ENCODE results near the gene PFKM. TPM values are rescaled to one million over a fixed set of nuclear protein-coding genes. Genes with fewer than 3 reads are reported as not detected.

The PFKM gene
- total RNA-seq, 1 donor: 64.8 TPM

- Histone ChIP-seq H3K4me1 (ENCODE audit: insufficient read depth, low read length) (peaks cover 3% of the 10 kb centered on the region), H3K79me2 (ENCODE audit: insufficient read depth, low read length) (no peaks in the 10 kb centered on the region), H3K9me3 (ENCODE audit: low read depth, low read length) (no peaks in the 10 kb centered on the region), H2AFZ (ENCODE audit: low read length) (no peak overlapping the region), H3K27me3 (ENCODE audit: insufficient read depth, low read length) (peaks cover 67% of the 10 kb centered on the region), H3K4me2 (ENCODE audit: insufficient read depth, low read length) (no peak overlapping the region), H3K4me3 (ENCODE audit: insufficient read depth, low read length) (no peak overlapping the region), H3K36me3 (ENCODE audit: insufficient read depth, low read length) (no peaks in the 10 kb centered on the region), H3K27ac (ENCODE audit: low read depth, low read length) (no peak overlapping the region), H4K20me1 (ENCODE audit: insufficient read depth, low read length) (no peaks in the 10 kb centered on the region)
- TF ChIP-seq, protein P1, sequence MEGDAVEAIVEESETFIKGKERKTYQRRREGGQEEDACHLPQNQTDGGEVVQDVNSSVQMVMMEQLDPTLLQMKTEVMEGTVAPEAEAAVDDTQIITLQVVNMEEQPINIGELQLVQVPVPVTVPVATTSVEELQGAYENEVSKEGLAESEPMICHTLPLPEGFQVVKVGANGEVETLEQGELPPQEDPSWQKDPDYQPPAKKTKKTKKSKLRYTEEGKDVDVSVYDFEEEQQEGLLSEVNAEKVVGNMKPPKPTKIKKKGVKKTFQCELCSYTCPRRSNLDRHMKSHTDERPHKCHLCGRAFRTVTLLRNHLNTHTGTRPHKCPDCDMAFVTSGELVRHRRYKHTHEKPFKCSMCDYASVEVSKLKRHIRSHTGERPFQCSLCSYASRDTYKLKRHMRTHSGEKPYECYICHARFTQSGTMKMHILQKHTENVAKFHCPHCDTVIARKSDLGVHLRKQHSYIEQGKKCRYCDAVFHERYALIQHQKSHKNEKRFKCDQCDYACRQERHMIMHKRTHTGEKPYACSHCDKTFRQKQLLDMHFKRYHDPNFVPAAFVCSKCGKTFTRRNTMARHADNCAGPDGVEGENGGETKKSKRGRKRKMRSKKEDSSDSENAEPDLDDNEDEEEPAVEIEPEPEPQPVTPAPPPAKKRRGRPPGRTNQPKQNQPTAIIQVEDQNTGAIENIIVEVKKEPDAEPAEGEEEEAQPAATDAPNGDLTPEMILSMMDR (IDR thresholded peaks at IDR 0.05; ENCODE audit: extremely low read depth, low read depth, low read length): no peak
- no peak for DNase-seq (ENCODE audit: insufficient read length, low spot score, missing footprints)
These were observed 61.3 kb downstream of the PFKM start for GRCh38 chr12:48180424-48180823.

DNA sequence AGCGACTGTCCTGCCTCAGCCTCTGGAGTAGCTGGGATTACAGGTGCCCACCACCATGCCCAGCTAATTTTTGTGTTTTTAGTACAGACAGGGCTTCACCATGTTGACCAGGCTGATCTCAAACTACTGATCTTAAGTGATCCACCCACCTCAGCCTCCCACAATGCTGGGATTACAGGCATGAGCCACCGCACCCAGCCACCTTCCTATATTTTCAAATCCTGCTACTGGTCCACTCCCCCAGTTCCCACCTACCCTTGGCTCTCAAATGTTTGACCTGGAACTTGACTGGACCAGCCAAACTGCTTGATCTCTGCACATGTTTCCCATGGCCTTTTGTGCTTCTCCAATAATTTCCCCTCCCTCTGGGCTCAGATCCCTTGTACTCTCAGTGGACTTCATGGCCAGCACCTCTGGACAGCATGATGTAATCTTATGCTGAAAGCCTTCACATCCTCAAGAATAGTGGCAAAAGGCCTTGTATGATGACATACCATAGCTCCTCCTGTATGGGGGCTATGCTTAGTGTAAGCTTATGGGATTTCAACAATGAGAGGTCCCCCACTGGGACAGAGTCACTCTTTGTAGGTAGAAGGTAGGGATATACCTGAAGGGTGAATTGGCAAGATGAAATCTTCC is 61.8 kb downstream of the PFKM start:
- Histone ChIP-seq H3K9me3 (ENCODE audit: low read depth, low read length) (no peaks in the 10 kb centered on the region), H3K79me2 (ENCODE audit: insufficient read depth, low read length) (no peaks in the 10 kb centered on the region), H3K4me2 (ENCODE audit: insufficient read depth, low read length) (no peak overlapping the region), H3K4me3 (ENCODE audit: insufficient read depth, low read length) (no peak overlapping the region), H3K27ac (ENCODE audit: low read depth, low read length) (no peak overlapping the region), H3K36me3 (ENCODE audit: insufficient read depth, low read length) (no peaks in the 10 kb centered on the region), H4K20me1 (ENCODE audit: insufficient read depth, low read length) (no peaks in the 10 kb centered on the region), H3K27me3 (ENCODE audit: insufficient read depth, low read length) (peaks cover 68% of the 10 kb centered on the region), H3K4me1 (ENCODE audit: insufficient read depth, low read length) (peaks cover 3% of the 10 kb centered on the region), H2AFZ (ENCODE audit: low read length) (no peak overlapping the region)
- TF ChIP-seq, protein P1 (IDR thresholded peaks at IDR 0.05; ENCODE audit: extremely low read depth, low read depth, low read length): no peak
- DNase-seq (ENCODE audit: insufficient read length, low spot score, missing footprints): no peak

GRCh38 chr12:48182631-48183030 is 63.5 kb downstream of the PFKM start:
- peak overlapping the region; percentile 78 for H3K4me3 ChIP-seq (ENCODE audit: insufficient read depth, low read length)
- TF ChIP-seq, protein P1 (IDR thresholded peaks at IDR 0.05; ENCODE audit: extremely low read depth, low read depth, low read length): no peak
- H3K79me2 ChIP-seq (ENCODE audit: insufficient read depth, low read length): no peaks in the 10 kb centered on the region
- H3K36me3 ChIP-seq (ENCODE audit: insufficient read depth, low read length): no peaks in the 10 kb centered on the region
- peaks cover 57% of the 10 kb centered on the region for H3K27me3 ChIP-seq (ENCODE audit: insufficient read depth, low read length)
- peaks cover 3% of the 10 kb centered on the region for H3K4me1 ChIP-seq (ENCODE audit: insufficient read depth, low read length)
- no peaks in the 10 kb centered on the region for H4K20me1 ChIP-seq (ENCODE audit: insufficient read depth, low read length)
- H3K9me3 ChIP-seq (ENCODE audit: low read depth, low read length): no peaks in the 10 kb centered on the region
- no peak for DNase-seq (ENCODE audit: insufficient read length, low spot score, missing footprints)
- H2AFZ ChIP-seq (ENCODE audit: low read length): peak overlapping the region; percentile 93
- peak overlapping the region; percentile 89 for H3K4me2 ChIP-seq (ENCODE audit: insufficient read depth, low read length)
- H3K27ac ChIP-seq (ENCODE audit: low read depth, low read length): no peak overlapping the region

DNA sequence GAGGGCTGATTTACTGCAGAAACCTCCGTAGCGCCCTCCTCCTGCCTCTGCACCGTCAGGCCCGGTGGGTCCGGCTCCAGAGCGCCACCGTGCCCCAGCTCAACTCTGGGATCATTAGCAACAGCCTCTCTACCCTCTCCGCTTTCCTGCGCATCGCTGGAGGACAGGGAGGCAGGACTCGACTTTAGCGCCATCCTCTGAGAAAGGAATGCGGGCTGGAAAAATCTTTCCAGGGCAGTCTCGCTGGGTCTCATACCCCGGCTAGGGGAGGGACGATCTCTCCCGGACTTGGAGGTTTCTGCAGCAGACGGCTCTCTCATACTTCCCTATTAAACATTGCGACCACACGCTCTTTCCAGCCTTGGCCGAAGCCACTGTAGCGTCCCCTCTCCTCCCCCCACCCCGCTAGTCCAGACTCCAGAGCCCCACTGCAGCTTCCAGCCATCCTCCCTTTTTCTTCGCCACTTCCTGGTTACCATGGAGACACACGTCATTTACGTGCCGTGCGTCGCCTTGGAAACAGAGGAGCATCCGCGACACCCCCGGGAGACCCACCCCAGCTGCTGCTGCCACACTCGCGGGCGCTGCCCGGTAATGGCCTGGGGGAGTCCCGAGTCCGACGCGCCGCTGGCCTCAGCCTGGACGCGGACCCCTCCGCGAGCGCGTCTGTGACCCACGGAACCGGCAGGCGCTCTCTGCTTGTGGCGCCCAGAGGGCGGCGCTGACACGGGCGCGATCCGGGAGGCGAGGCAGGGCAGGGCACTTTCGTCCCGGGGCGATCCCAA is 64.1 kb downstream of the PFKM start, which contains the start of gene CCDC184:
Gene CCDC184 (plus strand): TSS at position 554 of the 785 bp plus-strand sequence. CDS start 479 bp downstream, outside the sequence.
- peaks cover 50% of the 10 kb centered on the region for H3K27me3 ChIP-seq (ENCODE audit: insufficient read depth, low read length)
- TF ChIP-seq, protein P1 (IDR thresholded peaks at IDR 0.05; ENCODE audit: extremely low read depth, low read depth, low read length): peak; percentile 26
- peak within 1 kb of the TSS; percentile 78 for H3K4me3 ChIP-seq (ENCODE audit: insufficient read depth, low read length)
- H3K79me2 ChIP-seq (ENCODE audit: insufficient read depth, low read length): no peaks in the 10 kb centered on the region
- H3K4me1 ChIP-seq (ENCODE audit: insufficient read depth, low read length): peaks cover 6% of the 10 kb centered on the region
- peak within 1 kb of the TSS; percentile 93 for H2AFZ ChIP-seq (ENCODE audit: low read length)
- no peaks in the 10 kb centered on the region for H3K36me3 ChIP-seq (ENCODE audit: insufficient read depth, low read length)
- H4K20me1 ChIP-seq (ENCODE audit: insufficient read depth, low read length): no peaks in the 10 kb centered on the region
- no peaks in the 10 kb centered on the region for H3K9me3 ChIP-seq (ENCODE audit: low read depth, low read length)
- peak; percentile 85 for DNase-seq (ENCODE audit: insufficient read length, low spot score, missing footprints)
- peak within 1 kb of the TSS; percentile 89 for H3K4me2 ChIP-seq (ENCODE audit: insufficient read depth, low read length)
- no peak within 1 kb of the TSS for H3K27ac ChIP-seq (ENCODE audit: low read depth, low read length)
